NCI-H2227 (cell line): ENCODE results near the gene ANO1.

Experiments
- DNase-seq: peaks from one replicate; lab custom pipeline; 2025; ENCODE audit not compliant: unreplicated experiment; lab: John Stamatoyannopoulos, UW

ANO1 gene

DNA sequence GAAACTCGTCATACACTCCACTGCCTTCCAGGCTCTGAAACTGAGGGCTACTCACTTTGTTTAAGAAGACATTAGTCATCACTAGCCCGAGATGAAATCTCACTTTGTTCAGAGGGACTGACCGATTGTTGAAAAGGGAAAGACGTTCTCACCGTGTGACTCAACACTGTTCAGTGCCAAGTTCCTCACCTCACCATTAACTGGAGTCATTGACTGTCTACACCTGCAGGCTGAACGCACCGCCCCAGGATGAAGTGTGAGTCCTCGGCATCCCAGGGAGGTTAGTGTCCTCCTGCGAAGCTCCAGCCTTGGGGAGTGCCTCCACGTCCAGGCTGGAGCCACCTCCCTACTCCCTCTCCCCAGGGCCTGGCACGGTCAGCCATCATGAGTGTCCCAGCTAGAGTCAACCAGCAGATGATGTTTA is 155.4 kb downstream of the ANO1 start:
- no peak for DNase-seq

DNA sequence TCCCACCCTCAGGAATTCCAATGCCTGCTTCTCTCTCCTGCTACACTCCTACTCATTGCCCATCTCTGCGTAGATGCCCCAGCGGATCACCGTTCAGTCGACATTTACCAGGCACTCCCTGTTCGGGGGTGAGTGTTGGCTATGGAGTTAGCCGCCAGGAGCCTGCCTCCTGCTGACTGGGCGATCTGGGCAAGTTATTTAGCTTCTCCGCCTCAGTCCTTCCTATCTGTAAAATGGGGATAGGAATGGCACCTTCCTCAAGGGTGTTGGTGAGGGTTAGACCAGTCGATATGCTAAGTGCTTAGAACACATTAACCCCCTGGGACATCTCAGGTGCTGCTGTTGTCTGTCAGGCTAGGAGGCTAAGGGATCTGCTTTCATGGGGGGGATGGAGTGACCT is 155.8 kb downstream of the ANO1 start:
- no peak for DNase-seq
